NCI-H1417 treated with DMSO at 0.1 percent for 48 hours (cell line): ENCODE results near the gene MYOZ2.

Experiments used
- DNase-seq: peaks from one replicate; lab custom pipeline; 2025; lab: John Stamatoyannopoulos, UW

The MYOZ2 gene

DNA sequence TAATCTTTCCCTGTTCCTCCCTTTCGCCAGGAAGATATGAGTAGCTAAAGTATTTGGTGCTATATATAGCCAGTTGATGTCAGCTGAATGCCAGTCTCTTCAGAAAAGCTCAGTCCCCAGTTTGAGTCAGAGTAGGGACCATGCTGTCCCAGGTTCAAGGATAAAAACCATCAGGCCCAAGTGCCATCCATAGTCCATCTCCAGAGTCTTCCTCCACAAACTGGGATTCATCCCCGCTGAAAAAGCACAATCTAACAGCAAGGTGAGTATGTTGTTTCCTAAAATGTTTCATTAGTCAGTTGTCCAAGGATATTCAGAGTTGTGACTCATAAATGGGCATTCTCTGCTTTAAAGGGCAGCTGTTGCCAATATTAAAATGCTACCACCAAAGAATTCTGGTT is at the start of gene MYOZ2:
TSS of gene MYOZ2 (plus strand) at position 112 of the 401 bp plus-strand sequence. CDS start 694 bp downstream, outside the sequence.
- DNase-seq: no peak

DNA sequence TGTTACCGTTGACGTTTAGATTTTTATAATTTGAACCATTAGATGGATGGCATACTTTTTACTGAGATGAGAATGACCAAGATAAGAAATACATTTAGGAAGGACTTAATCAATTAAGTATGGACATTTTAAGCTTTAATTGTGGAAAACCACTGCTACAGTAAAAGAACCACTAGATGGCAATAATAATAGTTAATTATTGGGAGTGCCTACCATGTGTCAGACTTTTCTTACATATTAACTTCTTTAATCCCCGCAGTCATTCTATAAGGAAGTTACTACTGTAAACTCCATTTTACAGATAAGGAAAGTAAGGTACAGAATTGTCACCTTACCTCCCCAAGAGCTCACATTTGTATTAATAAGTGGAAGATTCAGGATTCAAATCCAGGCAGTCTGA is 48.5 kb upstream of the MYOZ2 start:
- no peak for DNase-seq

DNA sequence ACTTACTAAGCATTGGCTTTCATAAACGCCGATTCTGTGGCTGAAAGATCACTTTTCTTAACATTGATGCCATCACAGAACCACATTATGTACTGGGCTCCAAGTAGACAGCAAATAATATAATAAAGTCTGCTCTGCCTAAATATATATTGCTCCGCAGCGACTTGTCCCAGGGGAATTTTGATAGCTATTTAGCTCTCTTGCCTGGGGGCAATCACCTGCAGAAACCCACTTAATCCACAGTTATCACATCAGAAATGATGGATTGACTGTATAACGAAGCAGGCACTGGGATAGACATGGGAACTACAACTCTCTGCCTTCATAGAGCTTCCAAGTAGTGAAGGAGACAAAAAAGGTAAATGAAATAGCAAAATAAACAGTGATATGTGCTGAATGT is 48.0 kb upstream of the MYOZ2 start:
- no peak for DNase-seq

DNA sequence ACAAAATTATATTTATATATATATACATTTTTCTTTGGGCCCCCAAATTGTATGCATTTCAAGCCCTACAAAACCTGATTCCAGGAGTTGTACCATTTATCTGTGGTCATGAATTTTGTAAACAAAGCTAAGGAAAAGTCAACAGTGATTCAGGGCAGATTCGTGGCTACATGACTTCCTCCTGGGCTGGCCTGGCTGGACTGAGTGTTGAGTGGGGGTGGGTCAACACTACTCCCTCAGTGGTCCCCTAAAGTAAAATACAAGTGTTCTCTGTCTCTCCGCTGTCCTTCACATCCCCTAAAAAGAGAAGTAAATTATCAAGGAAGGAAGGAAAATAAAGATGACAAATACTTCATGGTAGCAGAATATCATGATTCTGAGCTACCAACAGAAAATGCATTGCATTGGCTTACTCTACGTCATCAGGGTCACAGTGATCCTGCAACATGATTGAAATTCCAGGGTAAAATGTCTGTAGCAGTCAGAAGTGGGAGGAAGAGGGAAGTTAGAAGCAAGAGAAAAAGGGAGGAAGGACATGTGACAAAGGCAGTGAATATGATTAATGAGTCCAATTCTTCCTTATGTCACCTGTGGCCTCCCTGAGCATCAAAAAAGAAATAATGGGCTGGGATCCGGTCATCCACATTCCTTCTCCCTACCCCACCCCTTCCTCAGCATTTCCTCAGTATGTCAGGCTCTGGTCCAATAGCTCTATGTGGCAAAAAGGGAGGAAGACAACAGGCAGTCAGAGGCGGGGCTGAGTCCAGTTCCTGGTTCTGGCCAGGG is 42.4 kb upstream of the MYOZ2 start:
- DNase-seq: no peak

DNA sequence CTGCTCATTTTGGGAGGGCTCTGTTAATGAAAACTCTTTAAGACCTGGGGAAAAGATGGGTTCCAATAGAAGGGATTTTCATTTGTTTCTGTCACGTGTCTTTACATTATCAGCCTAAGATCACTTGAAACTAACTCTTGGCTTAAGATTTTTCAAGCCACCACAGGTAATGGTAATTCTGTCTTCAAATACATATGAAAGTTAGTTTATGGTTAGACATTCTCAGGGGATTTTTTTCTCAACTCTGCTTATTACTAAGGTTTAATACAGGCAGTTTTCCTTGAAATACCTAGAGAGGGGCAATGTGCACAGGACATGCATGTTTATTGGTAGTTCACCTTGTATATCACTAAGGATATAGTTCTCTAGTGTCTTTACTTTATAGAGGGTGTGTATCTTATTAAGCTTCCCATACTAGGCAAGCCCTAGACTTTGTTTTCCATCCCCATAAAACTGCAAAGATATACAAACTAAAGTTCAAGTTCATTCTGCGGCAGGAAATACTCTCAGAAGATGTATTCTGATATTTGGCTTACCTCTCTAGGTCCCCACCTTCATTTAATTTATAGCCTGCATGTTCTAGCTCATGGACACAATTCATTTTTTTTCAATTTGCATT is 38.2 kb upstream of the MYOZ2 start:
- DNase-seq: no peak

DNA sequence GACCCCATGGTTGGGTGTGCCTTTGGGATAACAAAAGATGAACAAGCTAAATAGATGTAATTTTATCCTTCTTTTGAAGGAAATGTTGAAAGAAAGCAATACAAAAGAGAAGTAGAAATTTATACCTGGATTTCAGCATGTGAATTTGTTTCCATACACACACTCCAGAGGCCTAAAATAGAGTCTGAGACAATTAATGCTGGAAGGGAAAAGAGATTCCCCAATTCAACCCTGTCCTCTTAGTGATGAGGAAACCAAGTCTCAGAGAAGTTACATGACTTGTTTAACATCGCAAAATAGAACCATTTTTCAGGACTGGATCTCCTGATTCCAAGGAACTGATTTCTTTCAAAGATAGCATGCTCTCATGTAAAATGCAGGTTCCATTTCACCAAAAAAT is 37.3 kb upstream of the MYOZ2 start:
- no peak for DNase-seq

DNA sequence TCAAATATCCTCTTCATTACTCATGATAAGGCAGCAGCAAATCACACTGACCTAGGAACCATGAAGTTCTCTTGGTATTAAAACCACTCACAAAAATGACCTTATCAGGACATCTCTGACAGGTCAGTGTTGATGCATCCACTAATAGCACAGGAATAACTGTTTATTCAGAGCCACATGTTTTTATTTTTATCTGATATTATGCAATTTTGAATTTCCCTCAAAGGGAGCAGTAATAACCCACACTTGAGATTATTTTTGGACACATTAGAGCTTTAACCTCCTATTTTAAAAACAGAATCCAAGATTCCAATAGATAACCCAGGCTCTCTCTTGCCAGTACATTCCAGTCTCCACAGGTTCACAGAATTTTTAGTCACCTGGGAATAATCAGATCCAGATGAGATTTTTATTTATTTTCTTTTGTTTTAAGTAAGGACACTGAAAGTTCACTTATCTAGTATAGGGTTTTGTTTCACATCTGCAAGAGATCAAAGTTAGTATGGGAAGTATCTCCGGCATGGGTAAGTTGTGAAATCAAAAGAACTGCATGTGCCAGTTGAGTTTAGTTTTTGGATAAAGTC is 36.3 kb upstream of the MYOZ2 start:
- no peak for DNase-seq

DNA sequence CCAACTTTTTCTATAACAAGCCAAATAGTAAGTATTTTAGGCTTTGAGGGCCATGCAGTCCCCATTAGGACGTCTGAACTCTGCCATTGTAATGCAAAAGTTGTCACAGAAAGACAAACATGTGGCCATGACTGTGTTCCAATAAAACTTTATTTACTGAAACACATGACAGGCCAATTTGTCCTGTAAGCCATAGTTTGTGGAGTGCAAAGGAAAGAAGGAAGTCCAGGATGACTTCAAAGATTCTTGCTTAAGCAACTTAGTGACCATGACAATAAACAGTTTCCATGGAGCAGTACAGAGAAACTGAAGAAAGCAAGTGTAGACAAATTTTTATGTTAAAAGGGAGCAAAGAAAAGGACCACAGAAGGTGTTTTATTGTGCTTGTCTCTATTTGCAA is 35.0 kb upstream of the MYOZ2 start:
- DNase-seq: no peak

DNA sequence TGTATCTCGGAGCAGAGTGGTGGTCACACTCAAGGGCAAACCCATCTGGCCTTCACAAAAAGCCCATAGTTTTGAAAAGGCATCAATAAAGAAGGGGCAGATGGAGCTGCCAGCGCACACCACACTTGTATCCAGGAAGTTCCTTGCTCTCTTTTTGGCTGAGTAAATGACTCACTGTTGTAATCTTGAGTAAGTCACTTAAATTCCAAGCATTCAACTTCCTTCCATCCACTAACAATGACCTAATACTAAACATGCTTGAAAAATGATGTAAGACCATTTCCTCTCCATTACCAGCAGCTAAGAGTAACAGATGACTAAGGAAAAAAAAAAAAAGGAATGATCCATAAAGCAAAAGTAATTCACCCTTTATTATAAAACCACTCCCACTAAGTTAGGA is 32.4 kb upstream of the MYOZ2 start:
- no peak for DNase-seq

DNA sequence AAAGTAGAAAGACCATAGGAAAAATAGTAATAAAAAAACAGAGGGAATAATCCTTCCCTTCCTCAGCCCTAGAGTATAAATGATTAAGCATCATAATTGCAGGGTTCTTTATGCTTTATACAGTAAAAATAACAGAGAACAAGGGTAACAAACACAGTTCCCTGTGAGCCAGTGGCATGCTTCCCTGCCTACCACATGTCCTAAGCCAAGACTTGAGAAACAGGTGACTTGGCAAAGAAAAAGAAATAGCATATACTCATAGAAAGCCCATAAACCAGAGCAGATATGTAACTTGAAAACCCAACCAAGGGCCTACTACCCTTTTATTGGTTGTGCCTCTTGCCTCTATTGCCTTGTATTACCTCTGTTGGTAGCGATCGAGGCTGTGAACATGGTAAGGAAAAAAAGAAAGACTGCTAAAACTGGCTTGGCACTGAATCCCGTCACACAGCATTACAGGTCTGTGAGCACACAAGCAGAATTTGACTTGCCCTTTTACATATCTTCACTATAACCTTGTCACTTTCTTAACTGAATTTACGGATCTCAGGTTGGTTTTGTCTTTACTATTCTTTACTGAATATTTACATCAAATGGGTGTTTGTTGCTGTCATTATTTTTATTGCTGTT is 30.9 kb upstream of the MYOZ2 start:
- DNase-seq: no peak

DNA sequence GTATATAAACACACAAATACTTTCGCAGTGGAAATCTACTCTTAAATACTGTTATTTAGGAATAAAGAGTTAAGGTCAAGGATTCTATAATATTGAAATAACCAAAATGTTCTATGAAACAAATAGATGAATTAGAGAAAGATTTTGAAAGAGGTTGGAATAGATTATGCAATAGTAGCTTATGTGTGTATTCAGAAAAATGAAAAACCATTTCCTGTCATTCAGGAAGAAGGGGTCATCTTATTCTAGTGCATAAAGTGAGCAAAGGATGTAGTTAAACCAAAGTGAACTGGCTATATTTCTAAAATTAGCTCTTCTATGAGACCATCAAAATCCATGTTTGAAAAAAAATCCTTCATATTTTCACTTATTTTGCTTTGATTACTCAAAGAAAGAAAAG is 30.0 kb upstream of the MYOZ2 start:
- DNase-seq: no peak

DNA sequence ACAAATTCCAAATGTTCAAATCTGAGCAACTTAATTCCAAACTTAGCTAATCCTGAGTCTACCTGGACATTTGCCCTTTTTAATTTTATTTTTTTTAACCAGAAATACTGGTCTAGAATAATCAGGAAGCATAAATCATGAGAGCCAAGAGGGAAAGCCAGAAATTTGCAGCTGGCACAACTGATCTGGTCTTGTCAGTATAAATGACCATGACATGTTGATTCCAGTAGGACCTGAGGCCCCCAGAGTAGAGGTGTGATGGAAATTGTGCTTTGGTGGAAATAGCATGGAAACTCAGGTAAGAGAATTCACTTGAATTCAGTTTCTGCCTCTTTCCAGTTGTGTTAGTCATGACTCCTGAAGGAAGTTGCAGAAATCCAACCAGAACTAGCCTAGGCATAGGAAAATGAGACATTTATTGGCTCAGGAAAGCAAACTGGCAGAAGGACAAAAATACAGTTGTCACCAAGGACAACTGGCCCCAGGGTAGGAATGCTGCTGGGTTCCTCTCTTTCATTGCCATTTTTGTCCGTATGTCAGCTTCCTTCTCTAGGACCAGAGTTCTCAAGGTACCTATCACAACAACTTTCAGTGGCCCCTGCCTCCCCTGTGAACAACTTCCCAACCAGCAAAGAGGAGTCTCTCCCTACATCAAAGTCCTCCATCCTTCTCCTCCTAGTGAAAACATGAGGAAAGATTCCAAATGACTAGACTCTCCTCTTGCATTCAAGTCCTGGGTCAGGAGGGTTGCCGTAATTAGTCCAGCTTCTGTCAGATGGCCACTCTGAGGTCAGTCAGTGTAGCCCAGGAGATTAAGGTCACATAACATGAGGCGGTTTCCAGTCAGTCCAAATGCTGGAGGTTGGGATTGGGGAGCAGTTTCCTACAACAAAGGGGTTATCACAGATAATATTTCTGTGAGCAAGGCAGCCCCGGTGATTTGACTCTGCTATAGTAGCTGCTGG is 29.3 kb upstream of the MYOZ2 start:
- no peak for DNase-seq

DNA sequence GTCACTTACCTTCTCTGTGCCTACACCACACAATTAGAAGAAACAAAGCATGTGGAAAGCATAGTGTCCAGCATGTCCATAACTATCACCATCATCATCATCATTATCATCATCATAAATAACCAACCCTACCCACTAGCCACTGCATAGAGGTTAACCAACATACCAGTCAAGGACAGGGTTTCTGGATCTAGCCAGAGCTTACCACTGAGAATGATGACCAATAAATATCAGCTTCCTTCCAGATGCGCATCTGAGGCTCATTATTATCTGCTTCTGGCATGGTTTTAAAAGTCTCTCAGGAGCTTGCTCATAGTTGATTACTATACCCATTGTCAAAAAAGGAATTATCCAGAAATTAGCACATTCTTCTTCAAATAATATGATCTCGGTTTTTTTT is 25.5 kb upstream of the MYOZ2 start:
- no peak for DNase-seq

DNA sequence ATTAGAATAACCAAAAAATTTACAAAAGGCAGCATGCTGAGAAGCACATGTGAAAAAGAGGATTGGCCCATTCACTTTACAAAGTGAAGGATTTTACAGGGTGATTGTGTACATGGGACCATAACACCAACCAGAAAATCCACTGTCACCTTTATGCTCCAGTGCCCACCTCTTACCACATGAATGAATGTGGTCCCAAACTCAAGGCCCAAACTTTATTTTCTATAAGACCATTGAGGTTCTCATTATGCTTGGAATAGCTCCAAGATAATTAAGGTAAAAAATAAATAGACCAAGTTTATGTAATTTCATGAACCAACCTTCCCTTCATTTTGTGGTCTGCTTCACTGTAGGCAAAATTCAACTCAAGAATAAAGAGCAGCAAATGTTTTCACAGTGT is 24.3 kb upstream of the MYOZ2 start:
- no peak for DNase-seq

DNA sequence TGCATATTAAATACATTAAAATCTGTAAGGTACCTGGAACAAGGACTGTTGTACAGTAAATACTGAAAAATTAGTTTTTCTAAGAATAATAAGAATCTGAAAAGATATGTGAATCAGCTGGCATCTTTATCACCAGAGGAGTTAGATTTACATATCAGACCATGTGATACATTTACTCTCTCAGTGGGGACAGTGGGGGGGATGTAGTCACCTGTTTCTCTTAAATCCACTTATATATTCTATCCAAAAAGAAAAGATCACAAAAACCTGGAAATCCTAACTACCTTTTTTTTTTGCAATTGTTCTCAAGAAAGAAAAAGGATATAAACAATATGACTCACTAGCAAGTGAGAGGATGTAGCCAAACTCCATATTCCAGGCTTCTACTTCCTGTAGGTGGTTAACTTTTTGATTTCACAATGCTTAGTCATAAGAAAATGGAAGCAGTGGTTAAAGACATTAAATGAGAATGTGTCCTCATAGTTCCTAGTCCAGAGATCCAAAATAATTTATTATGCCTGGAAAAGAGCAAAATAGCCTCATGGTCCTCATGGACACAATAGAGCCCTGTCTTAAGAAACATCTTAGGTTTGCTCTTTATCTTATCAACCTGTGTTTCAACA is 22.5 kb upstream of the MYOZ2 start:
- no peak for DNase-seq

DNA sequence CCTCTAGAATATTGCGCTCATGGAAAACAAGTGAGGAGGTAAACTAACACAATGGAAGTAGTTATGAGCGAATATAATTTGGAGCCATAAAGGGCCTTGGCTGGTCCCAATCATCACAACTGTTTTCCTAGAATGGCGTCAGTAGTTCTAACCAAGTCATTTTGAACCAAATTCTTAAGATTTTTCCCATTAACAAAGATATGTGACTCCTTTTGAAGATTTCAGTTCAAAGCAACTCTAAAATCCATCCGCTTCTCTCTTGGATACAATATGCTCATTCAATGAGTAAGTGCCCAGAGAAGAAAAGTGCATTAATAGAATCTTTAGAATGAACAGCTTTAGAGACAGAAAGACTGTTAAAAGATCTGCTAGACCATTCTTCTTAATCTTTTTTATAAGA is 19.6 kb upstream of the MYOZ2 start:
- no peak for DNase-seq

DNA sequence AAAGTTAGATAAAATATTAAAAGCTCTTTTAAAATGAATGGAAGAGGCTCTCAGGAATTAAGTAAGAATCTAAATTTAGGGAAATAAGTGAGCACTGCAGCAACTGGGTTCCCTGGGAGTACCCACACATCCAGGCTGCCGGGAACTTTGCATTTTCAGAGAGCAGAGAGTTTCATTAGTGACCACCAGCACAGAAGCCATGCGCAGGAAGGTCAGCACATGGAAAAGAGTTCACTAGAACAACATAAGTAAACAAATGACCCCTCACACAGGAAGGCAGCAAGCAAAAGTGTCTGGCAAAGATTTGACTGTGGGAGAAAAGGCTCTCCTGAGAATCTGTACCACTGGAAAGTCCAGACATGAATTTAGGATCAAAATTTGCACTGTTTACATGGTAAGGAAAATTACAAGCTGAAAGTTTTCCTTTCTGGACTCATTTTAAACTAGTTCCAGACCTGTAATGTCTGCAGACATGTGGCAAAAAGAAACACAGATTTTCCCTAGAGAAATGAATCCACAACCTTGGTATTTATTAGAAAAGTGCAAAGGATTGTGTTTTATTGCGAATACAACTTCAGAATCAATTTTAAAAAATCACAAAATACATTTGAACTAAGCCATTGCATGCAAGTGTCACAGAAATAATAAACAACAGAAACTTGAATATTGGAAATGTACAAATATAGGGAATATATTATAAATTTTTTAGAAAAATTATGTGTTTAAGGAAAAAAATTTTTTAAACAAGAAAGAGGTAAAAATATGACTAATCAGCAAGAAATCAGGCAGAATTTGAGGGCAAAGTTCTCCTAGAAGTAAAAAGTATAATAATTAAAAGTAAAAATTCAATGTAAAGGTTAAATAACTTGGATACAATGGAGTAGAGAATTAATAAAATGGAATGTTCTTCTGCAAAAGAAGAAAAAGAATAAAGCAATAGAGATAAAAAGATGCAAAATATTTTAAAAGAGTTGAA is 18.4 kb upstream of the MYOZ2 start:
- no peak for DNase-seq

DNA sequence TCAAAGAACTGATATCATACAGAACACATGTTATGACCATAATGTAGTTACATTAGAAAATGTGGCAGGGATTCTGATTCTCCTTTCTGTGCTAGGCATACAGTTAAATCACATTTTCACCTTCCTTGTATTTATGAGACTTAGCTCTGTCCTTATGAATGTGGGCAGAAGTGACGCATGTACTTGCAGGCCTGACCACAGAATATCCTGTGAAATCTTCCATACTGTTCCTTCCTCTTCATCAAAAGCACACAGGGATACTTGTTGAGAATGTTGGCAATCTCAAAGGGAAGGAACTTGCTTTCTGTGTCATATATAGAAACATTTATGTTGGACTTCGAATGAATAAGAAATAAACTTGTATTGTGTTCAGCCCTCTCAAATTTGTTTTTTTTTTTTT is 17.2 kb upstream of the MYOZ2 start:
- DNase-seq: no peak

DNA sequence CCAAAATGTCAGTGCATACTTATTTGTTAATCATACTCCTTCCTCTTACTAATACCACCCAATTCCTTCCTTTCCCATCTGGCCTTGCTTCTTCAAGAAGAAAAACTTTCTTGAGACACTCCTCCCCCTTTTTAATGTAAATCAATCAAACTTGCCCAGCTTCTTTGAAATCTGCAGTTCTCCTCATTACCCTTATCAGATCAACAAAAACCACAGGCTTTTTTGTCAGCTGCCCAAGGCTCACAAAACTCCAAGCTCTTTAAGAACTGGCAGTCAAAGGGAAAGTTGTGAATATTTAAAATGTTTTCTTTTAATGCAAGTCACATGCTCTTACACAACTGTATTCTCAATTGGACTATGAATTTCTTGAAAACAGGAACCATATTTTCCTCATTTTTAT is 11.3 kb upstream of the MYOZ2 start:
- DNase-seq: no peak

DNA sequence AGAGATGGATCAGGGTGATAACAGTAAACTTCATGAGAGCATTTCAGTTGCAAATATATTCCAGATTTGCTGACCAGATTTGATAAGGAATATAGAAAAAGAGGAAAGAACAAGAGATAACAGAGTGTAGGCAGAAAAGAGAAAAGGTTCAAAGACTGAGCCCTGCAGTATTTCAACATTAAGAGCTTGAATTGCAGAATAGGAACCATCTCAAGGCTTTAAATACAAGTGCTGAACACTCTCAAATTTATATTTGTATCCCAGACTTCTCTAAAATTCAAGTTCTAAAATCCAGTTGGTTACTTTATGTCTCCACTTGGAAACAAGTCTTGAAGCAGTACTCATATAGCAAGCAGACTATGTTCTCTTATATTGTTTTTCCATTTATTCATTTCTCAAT is 9.7 kb upstream of the MYOZ2 start:
- DNase-seq: no peak
